Measurements from ENCODE around the gene TRIL.

The TRIL gene

GRCh38 chr7:28989211-28989980, 31.3 kb upstream of the TRIL start:
- no peak for DNase-seq (ENCODE audit: low spot score)
- no peak for TF ChIP-seq CTCF (IDR thresholded peaks at IDR 0.05; ENCODE audit: extremely low read depth, missing control alignments)

- no peak for TF ChIP-seq CTCF (IDR thresholded peaks at IDR 0.05; ENCODE audit: extremely low read depth, missing control alignments)
Observed at GRCh38 chr7:28988810-28989209, 30.7 kb upstream of the TRIL start.

GRCh38 chr7:28988091-28988490, 30.0 kb upstream of the TRIL start:
- TF ChIP-seq CTCF (IDR thresholded peaks at IDR 0.05; ENCODE audit: extremely low read depth, missing control alignments): no peak

More at GRCh38 chr7:28988810-28989209, 30.7 kb upstream of the TRIL start:
- DNase-seq (ENCODE audit: low spot score): no peak

DNA sequence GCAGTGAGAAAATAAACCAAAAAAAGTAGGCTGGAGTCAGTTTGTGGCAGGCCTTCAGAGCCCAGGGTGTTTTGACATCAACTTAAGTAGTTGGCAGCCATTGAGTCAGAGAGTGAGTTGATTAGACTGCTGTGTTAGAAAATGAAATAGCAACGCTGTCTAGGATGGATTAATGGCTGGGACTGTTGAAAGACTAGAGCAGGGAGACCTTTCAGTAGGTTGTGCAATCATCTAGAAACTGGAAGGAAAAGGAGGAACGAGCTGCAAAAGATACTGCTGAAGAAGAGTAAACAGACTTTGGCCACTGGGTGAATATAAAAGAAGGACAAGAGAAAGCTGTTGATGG, 28.6 kb upstream of the TRIL start:
- TF ChIP-seq CTCF (IDR thresholded peaks at IDR 0.05; ENCODE audit: extremely low read depth, missing control alignments): no peak
- DNase-seq (ENCODE audit: low spot score): no peak

More at GRCh38 chr7:28988091-28988490, 30.0 kb upstream of the TRIL start:
- no peak for DNase-seq (ENCODE audit: low spot score)

- no peak for TF ChIP-seq CTCF (IDR thresholded peaks at IDR 0.05; ENCODE audit: extremely low read depth, missing control alignments)
Observed at GRCh38 chr7:28986028-28986764, 28.1 kb upstream of the TRIL start.

DNA sequence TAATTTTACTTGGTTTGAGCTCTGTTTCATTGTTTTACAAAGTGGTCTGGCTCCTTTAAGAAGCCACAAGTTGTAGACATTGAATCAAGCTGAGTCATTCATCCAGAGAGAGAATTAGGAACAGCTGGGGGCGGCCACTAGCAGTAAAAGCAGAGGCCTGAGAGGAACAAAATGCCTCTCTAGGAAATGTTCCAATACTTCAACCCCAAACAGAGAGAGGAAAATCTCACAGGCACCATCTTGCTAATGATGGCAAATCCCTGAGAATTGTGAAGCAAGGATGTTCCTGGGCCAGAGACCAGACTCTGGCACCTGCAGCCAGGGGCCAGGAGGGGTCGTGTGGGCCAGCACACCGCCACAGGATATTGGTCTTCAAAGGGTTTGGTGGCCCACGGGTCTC, 26.5 kb upstream of the TRIL start:
- DNase-seq (ENCODE audit: low spot score): no peak
- no peak for TF ChIP-seq CTCF (IDR thresholded peaks at IDR 0.05; ENCODE audit: extremely low read depth, missing control alignments)

More at GRCh38 chr7:28986028-28986764, 28.1 kb upstream of the TRIL start:
- no peak for DNase-seq (ENCODE audit: low spot score)

GRCh38 chr7:28984217-28984616, 26.1 kb upstream of the TRIL start:
- no peak for DNase-seq (ENCODE audit: low spot score)
- no peak for TF ChIP-seq CTCF (IDR thresholded peaks at IDR 0.05; ENCODE audit: extremely low read depth, missing control alignments)
